GM18508 (cell line): Measurements from ENCODE around the gene DPP6.

Source experiments
- ATAC-seq: cut with Tn5 transposase; IDR thresholded peaks from one replicate; pipeline ENCODE4 v1.9.1; 2021; ENCODE audit warnings: moderate number of reproducible peaks; ENCODE audit not compliant: insufficient read depth, unreplicated experiment

Gene DPP6

GRCh38 chr7:154840086-154840485 lies 787.9 kb downstream of the DPP6 start:
- no peak for ATAC-seq

GRCh38 chr7:154841731-154842331 lies 789.6 kb downstream of the DPP6 start:
- no peak for ATAC-seq

DNA sequence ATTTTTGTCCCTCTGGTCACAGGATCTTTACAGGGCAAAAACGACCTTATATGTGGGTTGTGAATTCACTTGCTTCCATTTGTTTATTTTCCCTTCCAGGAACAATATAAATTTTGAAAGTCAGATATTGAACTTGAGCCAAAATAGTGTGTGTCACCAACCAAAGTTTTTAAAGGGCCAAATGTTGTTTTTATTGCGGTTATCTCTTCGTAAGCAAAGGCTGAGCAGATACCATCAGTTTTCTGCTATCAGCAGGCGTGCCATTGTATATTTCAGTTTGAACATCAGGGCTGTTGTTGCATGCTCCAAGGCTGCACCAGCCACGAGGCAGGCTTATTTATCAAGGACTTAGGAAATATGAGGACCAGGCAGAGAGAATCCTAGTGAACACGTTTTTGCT lies 790.4 kb downstream of the DPP6 start:
- ATAC-seq = no peak

GRCh38 chr7:154843670-154844237 lies 791.6 kb downstream of the DPP6 start:
- ATAC-seq = no peak

DNA sequence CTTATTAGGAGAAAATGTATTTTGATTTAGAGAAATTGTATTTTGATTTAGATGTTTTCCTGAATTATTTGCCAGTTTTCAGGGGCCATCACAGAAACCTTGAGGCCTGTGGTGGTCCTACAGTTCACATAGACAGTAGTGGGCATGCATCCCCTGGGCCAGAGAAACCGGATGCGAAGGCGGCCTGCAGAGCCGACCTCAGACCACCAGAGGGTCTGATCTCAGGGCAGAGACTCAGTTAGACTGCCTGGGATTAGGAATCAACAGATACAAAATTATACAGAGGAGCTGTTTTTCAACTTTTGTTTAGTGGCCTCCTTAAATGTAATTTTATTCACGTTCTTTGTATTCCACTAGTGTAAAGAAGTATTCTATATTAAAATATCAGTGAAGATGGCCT lies 792.3 kb downstream of the DPP6 start:
- ATAC-seq = no peak

DNA sequence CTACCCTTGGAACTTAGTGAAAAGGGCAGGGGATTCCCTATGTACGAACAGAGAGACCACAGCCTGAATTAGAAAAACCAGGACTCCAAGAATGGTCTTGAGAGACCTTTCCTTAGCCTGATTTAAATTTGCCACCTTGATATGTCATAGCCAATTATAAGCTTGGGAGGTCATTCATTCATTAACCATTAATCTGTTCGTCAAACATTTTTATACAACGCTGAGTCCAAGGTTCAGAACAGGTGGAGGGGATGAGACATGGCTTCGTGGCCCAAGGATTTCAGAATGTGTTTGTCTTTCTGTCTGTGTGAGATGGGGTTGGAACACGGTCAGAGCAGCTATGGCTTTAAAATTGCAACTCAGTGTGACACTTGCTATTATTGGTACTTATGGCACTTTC lies 792.8 kb downstream of the DPP6 start:
- ATAC-seq = no peak

DNA sequence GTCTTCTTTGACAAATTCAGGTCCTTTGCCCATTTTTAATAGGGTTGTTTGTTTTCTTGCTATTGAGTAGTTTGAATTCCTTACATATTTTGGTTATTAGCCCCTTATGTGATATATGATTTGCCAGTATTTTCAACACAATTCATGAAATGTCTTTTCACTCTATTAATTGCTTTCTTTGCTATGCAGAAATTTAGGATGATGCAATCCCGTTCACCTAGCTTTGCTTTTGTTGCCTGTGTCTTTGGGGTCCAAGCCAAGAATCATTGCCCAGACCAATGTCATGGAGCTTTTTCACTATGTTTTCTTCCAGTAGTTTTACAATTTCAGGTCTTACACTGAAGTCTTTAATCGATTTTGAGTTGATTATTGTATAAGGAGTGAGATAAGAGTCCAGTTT lies 796.3 kb downstream of the DPP6 start:
- ATAC-seq = no peak

GRCh38 chr7:154852205-154852604 lies 800.0 kb downstream of the DPP6 start:
- ATAC-seq = no peak

- ATAC-seq = no peak
These were observed 801.0 kb downstream of the DPP6 start for GRCh38 chr7:154853063-154853726.

DNA sequence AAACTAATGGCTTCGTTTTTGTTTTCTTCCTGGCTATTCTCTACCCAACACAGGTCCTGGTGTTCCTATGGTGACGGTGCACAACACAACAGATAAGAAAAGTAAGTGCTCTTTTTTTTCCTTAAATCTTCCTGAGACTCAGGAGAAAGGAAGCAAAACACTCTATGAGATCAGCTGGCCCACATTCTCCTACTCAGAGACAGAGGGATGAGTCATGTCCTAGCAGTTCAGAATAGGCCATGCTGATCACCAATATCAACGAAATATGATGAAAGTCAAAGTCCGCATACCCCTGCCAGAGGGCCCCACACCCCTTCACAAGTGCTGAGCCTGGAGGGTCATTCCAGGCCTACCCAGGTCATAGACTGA lies 801.5 kb downstream of the DPP6 start:
- ATAC-seq = no peak

DNA sequence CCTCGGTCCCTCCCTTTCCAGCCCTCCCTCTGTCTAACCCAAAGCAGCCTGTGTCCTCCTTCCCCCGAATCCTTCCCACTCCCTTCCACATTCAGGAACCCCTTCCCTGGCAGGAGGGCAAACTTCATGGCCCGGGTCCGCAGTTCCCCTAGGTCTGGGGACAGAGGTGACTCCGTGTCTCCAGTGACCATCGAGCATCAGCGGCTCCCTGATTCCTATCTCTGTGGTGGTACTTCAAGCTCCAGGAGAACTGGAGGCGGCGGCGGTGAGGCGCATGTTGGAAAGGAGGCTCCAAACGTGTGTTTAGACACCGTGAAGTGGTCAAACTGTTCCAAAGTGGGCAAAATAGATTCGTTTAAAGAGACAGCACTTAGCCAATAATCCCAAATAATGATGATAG lies 802.6 kb downstream of the DPP6 start:
- no peak for ATAC-seq

DNA sequence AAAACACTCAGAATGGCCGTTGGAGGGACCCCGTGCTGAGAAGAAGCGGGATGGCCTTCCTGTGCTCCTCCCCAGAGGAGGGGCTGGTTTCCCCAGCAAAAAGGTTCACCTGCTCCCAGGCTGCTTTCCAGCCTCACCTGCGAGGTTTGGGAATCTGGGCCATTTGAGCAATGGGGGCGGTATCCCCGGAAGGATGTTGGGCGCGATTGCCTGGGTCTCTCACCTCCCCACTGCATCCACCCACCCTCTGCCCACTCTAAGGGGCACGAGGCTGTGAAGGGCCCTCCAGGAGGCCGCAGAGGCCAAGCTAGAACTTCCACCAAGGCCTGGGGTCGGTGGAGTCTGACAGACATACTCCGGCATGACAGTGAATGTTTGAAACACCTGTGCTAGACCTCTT lies 803.2 kb downstream of the DPP6 start:
- ATAC-seq = no peak

DNA sequence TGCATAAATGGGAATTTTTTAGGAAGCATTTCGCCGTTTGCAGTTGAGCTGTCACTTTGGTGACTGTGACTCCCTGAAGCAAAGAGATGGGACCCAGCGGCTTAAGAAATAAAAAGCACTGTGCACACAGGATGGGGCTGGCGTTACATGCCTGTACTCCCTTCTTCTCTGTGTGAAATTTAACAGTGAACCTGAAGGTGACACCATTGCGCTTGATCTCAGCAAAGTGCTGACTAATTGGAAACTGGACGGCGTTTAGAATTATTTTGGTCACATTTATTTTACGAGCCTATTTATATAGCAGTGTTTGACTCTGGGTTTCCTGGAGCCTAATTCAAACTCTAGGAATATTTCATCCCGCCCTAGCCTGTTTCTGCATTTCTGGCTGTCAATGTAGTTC lies 804.5 kb downstream of the DPP6 start:
- no peak for ATAC-seq

GRCh38 chr7:154857240-154857639 lies 805.0 kb downstream of the DPP6 start:
- no peak for ATAC-seq

- no peak for ATAC-seq
These were observed 805.8 kb downstream of the DPP6 start for GRCh38 chr7:154857728-154858681.

DNA sequence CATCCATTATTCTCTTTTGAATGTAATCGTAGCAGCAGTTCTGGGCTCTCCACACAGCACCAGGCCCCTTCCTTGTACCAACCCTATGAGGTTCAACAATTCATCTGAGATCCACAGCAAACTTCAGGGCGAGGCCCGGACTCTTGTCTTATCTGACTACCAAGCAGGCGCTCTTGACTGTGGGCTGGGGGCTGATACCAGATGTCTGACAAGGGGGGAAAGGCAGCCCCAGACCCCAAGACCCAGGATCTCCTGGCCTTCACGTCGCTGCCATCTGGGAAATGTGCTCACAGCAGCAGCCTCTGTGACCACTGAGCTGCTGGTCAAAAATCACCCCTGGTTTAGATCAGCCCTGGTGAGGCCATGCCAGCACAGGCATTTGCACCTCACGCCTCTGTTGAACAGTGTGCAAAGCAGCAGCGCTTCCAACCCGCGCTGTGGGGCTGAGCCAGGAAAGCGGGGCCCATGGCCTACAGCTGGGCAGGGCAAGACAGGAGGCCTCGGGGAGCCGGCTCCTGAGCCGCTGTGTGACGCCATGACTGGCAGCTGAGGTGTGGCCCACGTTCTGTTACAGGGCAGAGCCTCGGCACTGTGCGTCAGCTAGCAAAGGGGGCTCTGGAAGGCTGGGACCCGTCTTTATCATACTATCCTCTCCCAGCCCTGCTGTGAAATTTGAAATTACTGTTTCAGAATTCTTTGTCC lies 806.8 kb downstream of the DPP6 start:
- ATAC-seq = no peak

DNA sequence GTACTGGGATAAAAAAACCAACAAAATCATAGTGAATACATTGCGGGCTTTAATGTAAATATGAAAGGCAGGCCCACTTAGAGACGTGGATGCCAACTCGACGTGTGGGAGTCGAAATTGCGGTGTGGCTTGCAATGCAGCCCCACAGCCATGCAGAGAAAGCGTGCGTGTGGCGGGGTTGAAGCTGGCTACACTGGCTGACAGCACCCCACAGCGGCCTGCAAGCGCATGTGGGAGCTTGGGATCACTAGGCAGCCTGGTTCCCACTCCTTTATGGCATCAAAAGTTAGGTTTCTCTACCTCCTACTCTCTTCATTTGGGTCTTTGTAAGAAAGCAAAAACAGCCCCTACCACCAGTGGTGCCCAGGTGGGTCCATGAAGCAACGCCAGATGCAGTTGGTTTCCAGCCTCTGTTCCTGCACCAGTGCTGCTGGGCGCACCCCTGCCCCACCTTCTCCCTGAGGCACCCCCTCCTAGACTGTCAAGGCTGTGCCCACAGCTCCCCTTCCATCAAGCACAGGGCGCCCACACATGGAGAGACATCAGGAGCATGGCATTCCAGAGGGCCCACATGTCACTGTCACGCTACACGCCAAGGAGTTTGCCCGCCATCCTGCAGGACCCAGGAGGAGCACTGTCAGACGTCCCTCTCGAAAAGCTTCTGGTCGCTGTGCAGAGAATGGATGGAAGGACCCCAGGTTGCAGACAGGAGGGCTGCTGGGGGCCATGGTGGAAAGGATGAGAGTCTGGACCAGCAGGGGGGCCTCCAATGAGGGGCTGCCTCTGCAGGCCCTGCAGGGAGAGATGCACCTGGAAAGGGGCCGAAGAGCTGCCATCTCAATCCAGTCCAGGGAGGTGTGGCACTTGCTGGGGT lies 807.8 kb downstream of the DPP6 start:
- no peak for ATAC-seq

GRCh38 chr7:154860621-154861375 lies 808.6 kb downstream of the DPP6 start:
- no peak for ATAC-seq

DNA sequence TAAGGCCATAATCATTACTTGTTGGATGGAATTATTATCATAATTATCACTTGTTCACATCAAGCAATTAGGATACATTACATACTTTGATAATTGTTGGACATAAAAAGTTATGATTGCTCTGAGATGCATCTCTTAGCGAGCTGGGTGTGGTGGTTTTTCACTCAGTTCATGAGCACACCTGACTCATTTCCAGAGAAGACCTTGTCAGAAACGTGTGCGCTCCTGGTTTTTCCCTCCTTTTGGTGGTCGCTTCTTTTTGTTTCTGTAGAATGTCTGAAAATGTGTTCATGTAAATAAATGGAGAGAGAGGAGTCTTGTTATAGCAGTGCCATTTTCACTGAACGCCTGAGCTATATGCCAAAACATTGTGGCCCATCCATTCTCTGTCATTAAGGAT lies 809.4 kb downstream of the DPP6 start:
- ATAC-seq = no peak
